ENCODE results near the gene SPN. TPM values are rescaled to one million over a fixed set of nuclear protein-coding genes. Genes with fewer than 3 reads are reported as not detected.

SPN gene
- polyA plus RNA-seq, 1 of the 3 experiments (the other 2 are of a cell fraction) = 0.10 TPM

DNA sequence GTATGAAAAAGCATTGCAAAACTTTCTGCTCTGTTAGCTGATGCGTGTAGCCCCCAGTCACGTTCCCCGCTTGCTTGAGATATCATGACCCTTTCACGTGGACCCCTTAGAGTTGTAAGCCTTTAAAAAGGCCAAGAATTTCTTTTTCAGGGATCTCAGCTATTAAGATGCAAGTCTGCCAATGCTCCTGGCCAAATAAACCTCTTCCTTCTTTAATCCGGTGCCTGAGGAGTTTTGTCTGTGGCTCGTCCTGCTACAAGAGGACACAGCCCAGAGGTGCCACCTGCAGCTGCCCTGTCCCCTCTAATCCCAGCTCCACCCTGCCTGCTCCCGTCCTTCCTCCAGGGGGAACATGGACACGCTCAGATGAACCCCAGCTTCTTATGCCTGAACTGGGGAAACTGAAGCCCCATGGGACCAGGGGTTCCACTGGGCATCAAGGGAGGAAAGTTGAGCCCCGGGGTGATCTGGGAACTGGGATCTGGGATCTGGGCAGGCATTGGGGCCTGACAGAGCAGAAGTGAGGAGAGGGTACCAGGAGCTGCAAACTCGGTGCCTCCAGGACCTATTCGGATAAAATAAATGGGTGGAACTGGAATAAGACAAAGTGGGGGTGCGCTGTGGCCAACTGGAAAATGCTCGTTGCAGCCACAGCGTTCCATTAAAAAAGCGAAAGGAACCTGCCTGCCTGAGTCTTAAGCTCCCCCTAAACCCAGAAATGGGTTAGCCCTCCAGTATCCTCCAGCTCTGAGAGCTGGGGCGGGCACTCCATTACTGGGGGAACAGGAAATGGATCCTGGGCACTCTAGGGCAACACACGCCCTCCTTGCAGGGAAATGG lies 35.7 kb downstream of the SPN start:
- no peak for DNase-seq
- no peak overlapping the region for H3K9ac ChIP-seq
- ChIA-PET CTCF (interaction anchor here (1.2 to 4.6 kb wide), 7 partner anchors 11 to 91 kb away, joined by 3 to 33 read pairs (median 13); no protein-coding TSS in a partner anchor), POLR2A (no interaction called here)
- H3K9me3 ChIP-seq = no peaks in the 10 kb centered on the region
- no peak overlapping the region for H3K4me2 ChIP-seq
- no peaks in the 10 kb centered on the region; a peak in 1 of 4 replicates for H3K4me1 ChIP-seq (ENCODE audit: control insufficient read depth in 1 of 2, insufficient read depth in 2 of 2, low read depth in 1 of 2, low read length in 1 of 2)
- H3K79me2 ChIP-seq (ENCODE audit: insufficient read depth) = no peaks in the 10 kb centered on the region
- no peak overlapping the region for H2AFZ ChIP-seq (ENCODE audit: low read depth)
- 81% methylated on average over 17 of the region's 17 CpGs for WGBS (ENCODE audit: low lambda C conversion rate)
- no peak overlapping the region for H3K27ac ChIP-seq (ENCODE audit: low read depth in 2 of 2, low read length in 1 of 2)
- H3K27me3 ChIP-seq (ENCODE audit: insufficient read depth) = no peaks in the 10 kb centered on the region
- H3K36me3 ChIP-seq (replicated peaks in 1 of 2; ENCODE audit: control insufficient read depth in 1 of 2, insufficient read depth in 2 of 2, low read length in 1 of 2) = no peaks in the 10 kb centered on the region
- no peaks in the 10 kb centered on the region for H3K9me2 ChIP-seq
- no peaks in the 10 kb centered on the region for H3F3A ChIP-seq (replicated peaks; ENCODE audit: insufficient read depth)
- H4K20me1 ChIP-seq (ENCODE audit: insufficient read depth) = no peaks in the 10 kb centered on the region
- no peak for TF ChIP-seq MEF2A (IDR thresholded peaks at IDR 0.05; ENCODE audit: borderline replicate concordance, low read depth)
- no peak for TF ChIP-seq RFX5 (IDR thresholded peaks at IDR 0.05; ENCODE audit: low read length)
- no peak overlapping the region for H3K4me3 ChIP-seq (ENCODE audit: low read depth in 2 of 2, low read length in 1 of 2)

DNA sequence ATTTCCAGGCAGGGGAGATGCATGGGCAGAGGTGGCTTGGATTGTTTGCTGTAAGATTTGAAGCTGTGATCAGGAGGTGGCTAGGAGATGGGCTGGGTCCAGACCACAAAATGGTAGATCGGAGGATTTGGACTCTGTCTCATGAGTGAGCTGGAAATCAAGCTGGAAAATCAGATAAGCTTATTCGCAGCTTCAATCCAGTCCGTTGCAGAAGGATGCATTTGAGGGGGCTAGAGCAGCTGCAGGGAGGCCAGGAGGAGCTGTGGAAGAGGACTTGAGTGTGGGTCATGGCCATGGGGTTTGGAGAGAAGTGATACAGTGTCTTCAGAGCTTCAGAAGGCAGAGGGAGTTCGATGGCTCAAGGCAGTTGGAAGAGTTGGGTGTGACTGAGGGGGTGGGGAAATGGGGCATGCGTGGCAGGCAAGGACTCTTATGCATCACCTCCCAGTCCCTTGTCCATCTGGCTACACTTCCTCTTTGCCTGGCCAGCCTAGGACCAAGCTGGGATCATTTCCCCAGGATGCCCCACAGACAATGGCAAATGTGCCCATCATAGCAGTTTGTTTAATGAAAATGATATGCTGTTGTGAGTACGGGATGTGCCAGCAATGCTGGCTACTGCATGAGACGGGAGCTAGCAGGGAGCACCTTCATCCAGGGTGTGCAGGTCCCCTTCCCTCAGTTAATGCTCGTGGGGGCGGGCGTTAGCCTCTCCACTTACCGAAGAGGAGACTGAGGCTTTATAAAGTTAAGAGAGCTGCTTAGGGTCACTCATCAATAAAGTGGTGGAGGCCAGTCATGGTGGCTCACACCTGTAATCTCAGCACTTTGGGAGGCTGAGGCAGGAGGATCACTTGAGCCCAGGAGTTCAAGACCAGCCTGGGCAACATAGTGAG lies 36.5 kb downstream of the SPN start:
- Histone ChIP-seq H3K9ac (no peak overlapping the region), H3K9me2 (no peaks in the 10 kb centered on the region), H3K36me3 (replicated peaks in 1 of 2; ENCODE audit: control insufficient read depth in 1 of 2, insufficient read depth in 2 of 2, low read length in 1 of 2) (no peaks in the 10 kb centered on the region), H4K20me1 (ENCODE audit: insufficient read depth) (no peaks in the 10 kb centered on the region), H3F3A (replicated peaks; ENCODE audit: insufficient read depth) (no peaks in the 10 kb centered on the region), H3K27ac (ENCODE audit: low read depth in 2 of 2, low read length in 1 of 2) (no peak overlapping the region), H3K4me3 (ENCODE audit: low read depth in 2 of 2, low read length in 1 of 2) (no peak overlapping the region), H2AFZ (ENCODE audit: low read depth) (no peak overlapping the region), H3K4me1 (ENCODE audit: control insufficient read depth in 1 of 2, insufficient read depth in 2 of 2, low read depth in 1 of 2, low read length in 1 of 2) (no peaks in the 10 kb centered on the region; a peak in 1 of 4 replicates), H3K79me2 (ENCODE audit: insufficient read depth) (no peaks in the 10 kb centered on the region), H3K4me2 (no peak overlapping the region), H3K9me3 (no peaks in the 10 kb centered on the region), H3K27me3 (ENCODE audit: insufficient read depth) (no peaks in the 10 kb centered on the region)
- DNase-seq = no peak
- CTCF ChIA-PET = interaction anchor here (0.7 to 4.6 kb wide), 23 partner anchors 8 to 332 kb away, joined by 3 to 33 read pairs (median 6); partner anchors contain the start of genes KIF22, QPRT and TLCD3B
- WGBS (ENCODE audit: low lambda C conversion rate) = 40% methylated on average over 11 of the region's 11 CpGs
- POLR2A ChIA-PET = interaction anchor here (1.3 kb wide), 1 partner anchor 20 kb away, joined by 4 read pairs; no protein-coding TSS in a partner anchor
- TF ChIP-seq NRF1 (IDR thresholded peaks at IDR 0.05; ENCODE audit: low read depth, low read length) (no peak), RCOR1 (IDR thresholded peaks at IDR 0.05; ENCODE audit: low read length) (no peak), TEAD4 (IDR thresholded peaks at IDR 0.05; ENCODE audit: borderline replicate concordance, insufficient read depth) (no peak), ELF1 (IDR thresholded peaks at IDR 0.05) (no peak), GATA2 (CRISPR knock-in tag; IDR thresholded peaks at IDR 0.05) (no peak), RAD21 (IDR thresholded peaks at IDR 0.05; ENCODE audit: low read length) (no peak), FOXM1 (IDR thresholded peaks at IDR 0.05; ENCODE audit: low read depth) (no peak), SMC3 (IDR thresholded peaks at IDR 0.05; ENCODE audit: low read depth, low read length) (no peak), FOXJ3 (CRISPR knock-in tag; IDR thresholded peaks at IDR 0.05) (no peak), EZH2phosphoT487 (IDR thresholded peaks at IDR 0.05; ENCODE audit: borderline replicate concordance, low read depth) (no peak), JUND (IDR thresholded peaks at IDR 0.05) (no peak), MXI1 (IDR thresholded peaks at IDR 0.05; ENCODE audit: low read depth, low read length) (no peak), NFIC (IDR thresholded peaks at IDR 0.05; ENCODE audit: borderline replicate concordance) (no peak), YY1 (IDR thresholded peaks at IDR 0.05; ENCODE audit: low read depth) (no peak)
- TF ChIP-seq, protein P1, sequence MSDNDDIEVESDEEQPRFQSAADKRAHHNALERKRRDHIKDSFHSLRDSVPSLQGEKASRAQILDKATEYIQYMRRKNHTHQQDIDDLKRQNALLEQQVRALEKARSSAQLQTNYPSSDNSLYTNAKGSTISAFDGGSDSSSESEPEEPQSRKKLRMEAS (IDR thresholded peaks at IDR 0.05; ENCODE audit: low read depth) = no peak
- TF ChIP-seq, protein P2, sequence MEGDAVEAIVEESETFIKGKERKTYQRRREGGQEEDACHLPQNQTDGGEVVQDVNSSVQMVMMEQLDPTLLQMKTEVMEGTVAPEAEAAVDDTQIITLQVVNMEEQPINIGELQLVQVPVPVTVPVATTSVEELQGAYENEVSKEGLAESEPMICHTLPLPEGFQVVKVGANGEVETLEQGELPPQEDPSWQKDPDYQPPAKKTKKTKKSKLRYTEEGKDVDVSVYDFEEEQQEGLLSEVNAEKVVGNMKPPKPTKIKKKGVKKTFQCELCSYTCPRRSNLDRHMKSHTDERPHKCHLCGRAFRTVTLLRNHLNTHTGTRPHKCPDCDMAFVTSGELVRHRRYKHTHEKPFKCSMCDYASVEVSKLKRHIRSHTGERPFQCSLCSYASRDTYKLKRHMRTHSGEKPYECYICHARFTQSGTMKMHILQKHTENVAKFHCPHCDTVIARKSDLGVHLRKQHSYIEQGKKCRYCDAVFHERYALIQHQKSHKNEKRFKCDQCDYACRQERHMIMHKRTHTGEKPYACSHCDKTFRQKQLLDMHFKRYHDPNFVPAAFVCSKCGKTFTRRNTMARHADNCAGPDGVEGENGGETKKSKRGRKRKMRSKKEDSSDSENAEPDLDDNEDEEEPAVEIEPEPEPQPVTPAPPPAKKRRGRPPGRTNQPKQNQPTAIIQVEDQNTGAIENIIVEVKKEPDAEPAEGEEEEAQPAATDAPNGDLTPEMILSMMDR (IDR thresholded peaks at IDR 0.05) = no peak
- TF ChIP-seq, protein P3, sequence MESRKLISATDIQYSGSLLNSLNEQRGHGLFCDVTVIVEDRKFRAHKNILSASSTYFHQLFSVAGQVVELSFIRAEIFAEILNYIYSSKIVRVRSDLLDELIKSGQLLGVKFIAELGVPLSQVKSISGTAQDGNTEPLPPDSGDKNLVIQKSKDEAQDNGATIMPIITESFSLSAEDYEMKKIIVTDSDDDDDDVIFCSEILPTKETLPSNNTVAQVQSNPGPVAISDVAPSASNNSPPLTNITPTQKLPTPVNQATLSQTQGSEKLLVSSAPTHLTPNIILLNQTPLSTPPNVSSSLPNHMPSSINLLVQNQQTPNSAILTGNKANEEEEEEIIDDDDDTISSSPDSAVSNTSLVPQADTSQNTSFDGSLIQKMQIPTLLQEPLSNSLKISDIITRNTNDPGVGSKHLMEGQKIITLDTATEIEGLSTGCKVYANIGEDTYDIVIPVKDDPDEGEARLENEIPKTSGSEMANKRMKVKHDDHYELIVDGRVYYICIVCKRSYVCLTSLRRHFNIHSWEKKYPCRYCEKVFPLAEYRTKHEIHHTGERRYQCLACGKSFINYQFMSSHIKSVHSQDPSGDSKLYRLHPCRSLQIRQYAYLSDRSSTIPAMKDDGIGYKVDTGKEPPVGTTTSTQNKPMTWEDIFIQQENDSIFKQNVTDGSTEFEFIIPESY (IDR thresholded peaks at IDR 0.05; ENCODE audit: borderline replicate concordance, low read depth) = no peak
- TF ChIP-seq, protein P4, sequence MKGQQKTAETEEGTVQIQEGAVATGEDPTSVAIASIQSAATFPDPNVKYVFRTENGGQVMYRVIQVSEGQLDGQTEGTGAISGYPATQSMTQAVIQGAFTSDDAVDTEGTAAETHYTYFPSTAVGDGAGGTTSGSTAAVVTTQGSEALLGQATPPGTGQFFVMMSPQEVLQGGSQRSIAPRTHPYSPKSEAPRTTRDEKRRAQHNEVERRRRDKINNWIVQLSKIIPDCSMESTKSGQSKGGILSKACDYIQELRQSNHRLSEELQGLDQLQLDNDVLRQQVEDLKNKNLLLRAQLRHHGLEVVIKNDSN (IDR thresholded peaks at IDR 0.05; ENCODE audit: borderline replicate concordance, low read depth) = no peak

Measured in SK-N-SH (cell line).